Breast epithelium (tissue), 4 donors: Measurements from ENCODE around the gene APOBEC3A. TPM values are rescaled to one million over a fixed set of nuclear protein-coding genes. Genes with fewer than 3 reads are reported as not detected.

Experiments used
- DNase-seq, 2 donors: peaks; one replicate each; pipeline ENCODE4 v3.0.0-alpha.2; 2019; ENCODE audit warnings: low spot score in 2 of 2
- H3K27ac ChIP-seq, 2 donors: fragments of 200-600 bp; sonication (generic) in 1 of 2; one replicate each; pipeline ENCODE4 v1.5.1; 2016 to 2019; ENCODE audit warnings: mild to moderate bottlenecking in 1 of 2
- H3K27me3 ChIP-seq, 2 donors: fragments of 200-600 bp; sonication (generic) in 1 of 2; one replicate each; pipeline versions ENCODE4 v1.5.1 to v1.6.0; 2017 to 2019; ENCODE audit warnings: control low read depth in 1 of 2, mild to moderate bottlenecking in 1 of 2
- H3K36me3 ChIP-seq: fragments of 200-600 bp; one replicate; pipeline ENCODE4 v1.5.1; 2019
- H3K4me1 ChIP-seq, 2 donors: fragments of 200-600 bp; sonication (generic); one replicate each; pipeline ENCODE4 v1.5.1; 2016 to 2019; ENCODE audit warnings: control low read depth in 1 of 2
- H3K4me3 ChIP-seq, 3 donors: fragments of 200-600 bp; sonication (generic); 1 replicate in 2 of 3; 2 replicates in 1 of 3; pipeline ENCODE4 v1.5.1; 2016 to 2019; ENCODE audit warnings: mild to moderate bottlenecking in 3 of 3, moderate library complexity in 2 of 3
- H3K9me3 ChIP-seq, 2 donors: fragments of 200-600 bp; sonication (generic) in 1 of 2; one replicate each; pipeline ENCODE4 v1.5.1; 2016 to 2019; ENCODE audit warnings: control low read depth in 1 of 2
- CTCF ChIP-seq, 3 donors: fragments of 450-650 bp; IDR thresholded peaks; one replicate each; pipeline ENCODE4 v1.5.1; 2016 to 2017; ENCODE audit warnings: antibody characterized with exemption in 3 of 3, mild to moderate bottlenecking in 3 of 3, moderate library complexity in 3 of 3
- POLR2A ChIP-seq: fragments of 450-650 bp; IDR thresholded peaks from one replicate; pipeline ENCODE4 v1.6.1; 2016; ENCODE audit warnings: antibody characterized with exemption, mild to moderate bottlenecking, moderate library complexity
- POLR2AphosphoS5 ChIP-seq, 3 donors: sonication (generic); formaldehyde crosslinking; IDR thresholded peaks; one replicate each; pipeline ENCODE4 v1.6.1; 2017; ENCODE audit warnings: antibody characterized with exemption in 3 of 3
- intact Hi-C: fragments of 100-400 bp; cut with DNase I; formaldehyde crosslinking; loops from one replicate; pipeline ENCODE4 v1.15.1; 2023; ENCODE audit warnings: low total_unique reads
- total RNA-seq, 3 donors: library from RNA; depleted of rRNA; stranded (reverse); fragments of >200 nt; gene quantifications; one replicate each; pipeline ENCODE4 v1.1.0, GENCODE V29; 2016

Gene APOBEC3A
- total RNA-seq, 3 donors from 2014 or later, result 0.44 TPM; not detected in 2

- TF ChIP-seq POLR2AphosphoS5 (IDR thresholded peaks at IDR 0.05) (no peak), POLR2A (no peak), CTCF (IDR thresholded peaks at IDR 0.05) (no peak)
- intact Hi-C loops, result no loop called here
- Histone ChIP-seq H3K27ac (no peak overlapping the region), H3K36me3 (no peaks in the 10 kb centered on the region), H3K9me3 (no peaks in the 10 kb centered on the region), H3K4me1 (no peaks in the 10 kb centered on the region), H3K27me3 (peaks cover 0 to 11% of the 10 kb centered on the region in 2 donors), H3K4me3 (no peak overlapping the region)
- no peak for DNase-seq
These were observed 10.6 kb upstream of the APOBEC3A start for GRCh38 chr22:38946771-38947170.

- Histone ChIP-seq H3K9me3 (no peaks in the 10 kb centered on the region), H3K36me3 (no peaks in the 10 kb centered on the region), H3K4me1 (no peaks in the 10 kb centered on the region), H3K4me3 (no peak overlapping the region), H3K27me3 (peaks cover 0 to 11% of the 10 kb centered on the region in 2 donors), H3K27ac (no peak overlapping the region)
- intact Hi-C loops, result no loop called here
- peak in 1 of 2 donors; percentile 11 for DNase-seq
- TF ChIP-seq POLR2AphosphoS5 (IDR thresholded peaks at IDR 0.05) (no peak), POLR2A (no peak), CTCF (IDR thresholded peaks at IDR 0.05) (no peak)
These were observed 9.9 kb upstream of the APOBEC3A start for GRCh38 chr22:38947321-38948140.

GRCh38 chr22:38948181-38948940 is 9.0 kb upstream of the APOBEC3A start:
- TF ChIP-seq POLR2AphosphoS5 (IDR thresholded peaks at IDR 0.05) (no peak), POLR2A (no peak), CTCF (IDR thresholded peaks at IDR 0.05) (no peak)
- H3K9me3 ChIP-seq, result no peaks in the 10 kb centered on the region
- no peaks in the 10 kb centered on the region for H3K4me1 ChIP-seq
- no peak overlapping the region for H3K27ac ChIP-seq
- intact Hi-C loops, result no loop called here
- H3K36me3 ChIP-seq, result no peaks in the 10 kb centered on the region
- H3K4me3 ChIP-seq, result no peak overlapping the region
- DNase-seq, result peak in 1 of 2 donors; percentile 9
- peaks cover 0 to 11% of the 10 kb centered on the region in 2 donors for H3K27me3 ChIP-seq

- no peaks in the 10 kb centered on the region for H3K4me1 ChIP-seq
- DNase-seq, result peak in 1 of 2 donors; percentile 13
- H3K36me3 ChIP-seq, result no peaks in the 10 kb centered on the region
- no peaks in the 10 kb centered on the region for H3K9me3 ChIP-seq
- H3K27me3 ChIP-seq, result peaks cover 0 to 9% of the 10 kb centered on the region in 2 donors
- no peak for TF ChIP-seq CTCF (IDR thresholded peaks at IDR 0.05)
- TF ChIP-seq POLR2AphosphoS5 (IDR thresholded peaks at IDR 0.05), result no peak
- TF ChIP-seq POLR2A, result no peak
- intact Hi-C loops, result no loop called here
- H3K27ac ChIP-seq, result no peak overlapping the region
- no peak overlapping the region for H3K4me3 ChIP-seq
These were observed 7.5 kb upstream of the APOBEC3A start for GRCh38 chr22:38949889-38950405.
